HEK293T (cell line): Measurements from ENCODE around the gene MT1B.

Source experiments
- CTCF ChIA-PET: fragments of 350-600 bp; formaldehyde crosslinking; extraction: SDS; loops from one replicate; lab custom pipeline; 2021; ENCODE audit warnings: antibody characterized with exemption, inconsistent platforms; lab: Yijun Ruan, JAX
- POLR2A ChIA-PET: fragments of 350-600 bp; formaldehyde crosslinking; extraction: SDS; loops from one replicate; lab custom pipeline; 2020; ENCODE audit warnings: antibody characterized with exemption, inconsistent platforms; lab: Yijun Ruan, JAX
- DNase-seq: peaks from one replicate; pipeline ENCODE4 v3.0.0; 2012; ENCODE audit warnings: mixed read lengths; ENCODE audit errors: extremely low spot score
- ARNT ChIP-seq: fragments of 450-650 bp; IDR thresholded peaks from 2 replicates; pipeline ENCODE4 v1.6.1; 2017; ENCODE audit warnings: mild to moderate bottlenecking
- BHLHE40 ChIP-seq: fragments of 450-650 bp; IDR thresholded peaks from 2 replicates; pipeline ENCODE4 v1.6.1; 2016; ENCODE audit warnings: mild to moderate bottlenecking, moderate library complexity, borderline replicate concordance
- CTBP1 ChIP-seq: fragments of 450-650 bp; IDR thresholded peaks from 2 replicates; pipeline ENCODE4 v1.6.1; 2016; ENCODE audit warnings: borderline replicate concordance
- ELF4 ChIP-seq: fragments of 450-650 bp; IDR thresholded peaks from 2 replicates; pipeline ENCODE4 v1.6.1; 2017; ENCODE audit warnings: antibody characterized with exemption
- FOXA1 ChIP-seq: fragments of 450-650 bp; IDR thresholded peaks from 2 replicates; pipeline ENCODE4 v1.6.1; 2016; ENCODE audit warnings: mild to moderate bottlenecking
- FOXK2 ChIP-seq: fragments of 450-650 bp; IDR thresholded peaks from 2 replicates; pipeline ENCODE4 v1.6.1; 2016; ENCODE audit warnings: mild to moderate bottlenecking
- FOXM1 ChIP-seq: fragments of 450-650 bp; IDR thresholded peaks from 2 replicates; pipeline ENCODE4 v1.6.1; 2017; ENCODE audit warnings: mild to moderate bottlenecking, borderline replicate concordance
- HDGF ChIP-seq: fragments of 450-650 bp; IDR thresholded peaks from 2 replicates; pipeline ENCODE4 v1.6.1; 2017; ENCODE audit warnings: antibody characterized with exemption, borderline replicate concordance
- L3MBTL2 ChIP-seq: fragments of 450-650 bp; conservative IDR thresholded peaks from 2 replicates; pipeline ENCODE4 v1.6.1; 2016; ENCODE audit warnings: mild to moderate bottlenecking
- LEF1 ChIP-seq: fragments of 450-650 bp; IDR thresholded peaks from 2 replicates; pipeline ENCODE4 v1.6.1; 2017; ENCODE audit warnings: mild to moderate bottlenecking, borderline replicate concordance
- NFRKB ChIP-seq: fragments of 450-650 bp; IDR thresholded peaks from 2 replicates; pipeline ENCODE4 v1.6.1; 2016; ENCODE audit warnings: mild to moderate bottlenecking, moderate library complexity
- PKNOX1 ChIP-seq: fragments of 450-650 bp; IDR thresholded peaks from 2 replicates; pipeline ENCODE4 v1.6.1; 2016
- SP1 ChIP-seq: fragments of 450-650 bp; IDR thresholded peaks from 2 replicates; pipeline ENCODE4 v1.6.1; 2017
- SUZ12 ChIP-seq: fragments of 450-650 bp; IDR thresholded peaks from 2 replicates; pipeline ENCODE4 v1.6.1; 2016; ENCODE audit warnings: mild to moderate bottlenecking
- TARDBP ChIP-seq: fragments of 450-650 bp; IDR thresholded peaks from 2 replicates; pipeline ENCODE4 v1.6.1; 2016
- ZNF384 ChIP-seq: fragments of 450-650 bp; IDR thresholded peaks from 2 replicates; pipeline ENCODE4 v1.6.1; 2016

Gene MT1B

GRCh38 chr16:56610017-56610608 is 41.6 kb upstream of the MT1B start:
- no peak for DNase-seq
- no peak for TF ChIP-seq FOXM1
- TF ChIP-seq BHLHE40, result no peak
- no peak for TF ChIP-seq SP1
- TF ChIP-seq SUZ12, result no peak
- TF ChIP-seq CTBP1, result no peak
- TF ChIP-seq ARNT, result no peak
- no peak for TF ChIP-seq FOXK2
- no peak for TF ChIP-seq HDGF
- TF ChIP-seq ZNF384, result no peak
- TF ChIP-seq L3MBTL2, result no peak; the same call in 1 of the 2 replicates
- TF ChIP-seq ELF4, result no peak
- no peak for TF ChIP-seq LEF1
- no peak for TF ChIP-seq NFRKB
- no peak for TF ChIP-seq FOXA1
- TF ChIP-seq TARDBP, result no peak
- ChIA-PET POLR2A (no interaction called here), CTCF (interaction anchor here (0.7 to 1.9 kb wide), 2 partner anchors 92 to 149 kb away, joined by 4 to 5 read pairs; no protein-coding TSS in a partner anchor)

- ChIA-PET POLR2A (no interaction called here), CTCF (interaction anchor here (1.9 kb wide), 1 partner anchor 91 kb away, joined by 5 read pairs; no protein-coding TSS in a partner anchor)
- TF ChIP-seq PKNOX1, result no peak
- TF ChIP-seq LEF1, result no peak
- no peak for TF ChIP-seq SP1
- no peak for TF ChIP-seq SUZ12
- no peak for TF ChIP-seq ARNT
- TF ChIP-seq BHLHE40, result no peak
- no peak for TF ChIP-seq CTBP1
- no peak for TF ChIP-seq NFRKB
- TF ChIP-seq TARDBP, result no peak
- TF ChIP-seq HDGF, result no peak
- no peak for TF ChIP-seq ELF4
- no peak for DNase-seq
Observed at GRCh38 chr16:56610609-56611111, 41.0 kb upstream of the MT1B start.

- POLR2A ChIA-PET, result no interaction called here
- no peak for TF ChIP-seq ARNT
- TF ChIP-seq HDGF, result no peak
- TF ChIP-seq LEF1, result no peak
- TF ChIP-seq NFRKB, result no peak
- TF ChIP-seq FOXK2, result no peak
- TF ChIP-seq BHLHE40, result no peak
- TF ChIP-seq SP1, result no peak
- TF ChIP-seq ZNF384, result no peak
- TF ChIP-seq PKNOX1, result no peak
- no peak for TF ChIP-seq CTBP1
- no peak for TF ChIP-seq FOXM1
- no peak for TF ChIP-seq ELF4
- no peak for TF ChIP-seq TARDBP
- TF ChIP-seq SUZ12, result no peak
- DNase-seq, result no peak
- CTCF ChIA-PET, result interaction anchor here (1.1 to 1.4 kb wide), 2 partner anchors 11 to 91 kb away, joined by 3 to 5 read pairs; no protein-coding TSS in a partner anchor
Observed at GRCh38 chr16:56611281-56611833, 40.3 kb upstream of the MT1B start.

GRCh38 chr16:56613706-56614105 is 38.0 kb upstream of the MT1B start:
- no peak for TF ChIP-seq SUZ12
- no peak for TF ChIP-seq ZNF384
- TF ChIP-seq TARDBP, result no peak
- no peak for TF ChIP-seq L3MBTL2
- TF ChIP-seq FOXM1, result no peak
- no peak for TF ChIP-seq ARNT
- no peak for TF ChIP-seq SP1
- no peak for TF ChIP-seq FOXA1
- no peak for TF ChIP-seq FOXK2
- TF ChIP-seq HDGF, result no peak
- no peak for TF ChIP-seq PKNOX1
- no peak for TF ChIP-seq NFRKB
- no peak for TF ChIP-seq ELF4
- no peak for TF ChIP-seq CTBP1
- no peak for TF ChIP-seq LEF1
- TF ChIP-seq BHLHE40, result no peak
- no peak for DNase-seq
- POLR2A ChIA-PET, result no interaction called here
- CTCF ChIA-PET, result interaction anchor here (1.1 kb wide), 1 partner anchor 10 kb away, joined by 4 read pairs; no protein-coding TSS in a partner anchor

GRCh38 chr16:56614549-56614991 is 37.1 kb upstream of the MT1B start:
- no peak for TF ChIP-seq ZNF384
- no peak for TF ChIP-seq SP1
- no peak for TF ChIP-seq FOXA1
- no peak for TF ChIP-seq L3MBTL2
- no peak for TF ChIP-seq FOXK2
- no peak for TF ChIP-seq HDGF
- POLR2A ChIA-PET, result no interaction called here
- CTCF ChIA-PET, result no interaction called here
- DNase-seq, result no peak

GRCh38 chr16:56615353-56615752 is 36.3 kb upstream of the MT1B start:
- TF ChIP-seq NFRKB (no peak), FOXA1 (no peak), PKNOX1 (no peak), LEF1 (no peak), L3MBTL2 (no peak), SUZ12 (no peak), FOXM1 (no peak), ARNT (no peak), ELF4 (no peak), HDGF (no peak), TARDBP (no peak), FOXK2 (no peak), BHLHE40 (no peak), CTBP1 (no peak), SP1 (no peak), ZNF384 (no peak)
- ChIA-PET CTCF (interaction anchor here (0.6 kb wide), 1 partner anchor 1170 kb away, joined by 3 read pairs; no protein-coding TSS in a partner anchor), POLR2A (no interaction called here)
- no peak for DNase-seq
